ENCODE results near the gene MAP2.
A peak's percentile ranks its signal among the peaks of the same experiment; 100 is the strongest.

MAP2 gene

DNA sequence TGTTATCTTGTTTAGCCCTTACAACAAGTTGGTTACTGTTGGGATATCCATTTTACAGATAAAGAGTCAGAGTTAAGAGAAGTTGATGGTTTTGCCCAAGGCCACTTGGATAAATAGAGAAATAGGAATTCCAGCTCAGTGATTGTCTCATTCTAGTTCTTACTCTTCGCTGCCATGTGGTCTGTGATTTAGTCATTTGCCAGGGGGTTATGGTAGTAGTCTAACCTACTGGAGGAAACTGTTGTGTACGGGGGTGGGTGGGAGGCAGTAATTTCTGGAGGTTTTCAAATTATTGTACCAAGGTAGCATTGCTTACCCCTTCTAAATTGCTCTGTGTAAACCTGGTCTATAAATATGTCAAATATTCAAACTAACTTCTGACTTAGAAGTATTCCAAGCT, 110.4 kb downstream of the MAP2 start:
- FAIRE-seq = no peak

DNA sequence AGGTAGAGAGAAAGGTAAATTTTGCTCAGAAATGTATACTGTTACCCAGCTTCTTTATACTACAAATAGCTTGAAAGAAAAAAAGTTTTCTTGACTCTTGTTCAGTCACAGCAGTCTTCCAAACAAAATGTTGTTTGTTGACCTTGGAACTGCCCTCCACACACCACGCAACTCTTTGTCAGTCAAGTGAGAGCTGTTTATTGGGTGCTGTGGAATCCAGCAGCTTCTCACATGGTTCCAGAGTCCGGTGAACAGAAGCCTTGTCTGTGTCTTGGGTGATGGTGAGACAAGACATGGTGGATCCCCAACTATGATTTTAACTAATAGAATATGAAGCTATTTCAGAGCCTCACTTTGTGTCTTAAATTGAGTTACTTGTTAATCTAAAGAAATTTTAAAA, 112.5 kb downstream of the MAP2 start:
- no peak for FAIRE-seq

DNA sequence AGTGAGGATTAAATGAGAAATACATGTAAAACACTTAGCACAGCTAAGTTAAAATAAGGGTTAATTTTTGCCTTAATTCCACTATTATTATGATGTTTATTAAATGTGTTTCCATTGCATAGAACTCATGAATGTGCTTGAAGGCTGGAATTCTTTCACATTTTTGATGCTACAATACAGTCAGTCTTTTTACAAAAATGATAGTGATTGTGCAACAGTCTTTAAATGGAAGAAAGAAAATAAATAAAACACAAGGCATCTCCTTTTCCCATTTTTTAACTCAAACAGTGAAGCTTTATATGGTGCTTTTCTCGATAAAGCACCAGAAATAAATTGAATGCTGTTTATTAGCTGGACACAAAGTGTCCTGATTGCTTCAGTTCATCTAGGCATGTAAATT, 123.9 kb downstream of the MAP2 start:
- no peak for FAIRE-seq

DNA sequence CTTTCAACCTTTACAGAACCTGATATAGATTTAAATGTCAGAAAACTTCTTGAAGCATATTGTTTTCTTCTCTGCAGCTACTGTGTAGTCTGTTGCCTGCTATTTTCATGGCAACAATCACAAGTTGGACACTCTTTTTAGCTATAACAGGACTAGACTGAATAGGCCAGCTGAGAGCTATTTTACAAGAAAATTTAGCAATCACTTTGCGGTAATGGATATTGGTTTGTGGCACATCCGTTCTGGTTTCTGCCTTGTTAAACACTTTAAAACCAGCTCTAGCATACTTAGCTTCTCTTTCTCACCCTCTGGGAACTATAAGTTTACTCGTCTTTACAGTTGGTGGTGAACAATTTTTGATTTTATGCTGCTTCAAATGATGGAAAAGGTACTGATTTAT, 125.7 kb downstream of the MAP2 start:
- no peak for FAIRE-seq

DNA sequence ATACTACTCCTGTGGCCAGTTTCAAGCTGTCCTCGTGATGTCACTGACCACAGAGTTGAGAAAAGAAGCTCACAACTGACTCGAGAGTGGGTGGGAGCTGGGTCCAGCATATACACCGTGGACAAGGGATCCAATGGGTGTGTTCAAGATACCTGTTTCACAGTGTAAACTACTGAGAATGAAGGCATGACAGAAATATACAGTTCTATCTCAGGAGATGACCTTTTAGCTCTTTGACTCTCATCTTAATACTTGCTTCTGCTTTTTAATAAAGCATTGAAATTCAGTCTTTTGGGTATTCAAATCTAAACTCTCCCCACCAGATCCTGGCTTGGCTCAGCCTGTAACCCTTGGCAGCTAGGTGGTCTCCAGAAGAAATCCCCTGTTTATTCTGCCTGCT, 130.1 kb downstream of the MAP2 start:
- FAIRE-seq = no peak

DNA sequence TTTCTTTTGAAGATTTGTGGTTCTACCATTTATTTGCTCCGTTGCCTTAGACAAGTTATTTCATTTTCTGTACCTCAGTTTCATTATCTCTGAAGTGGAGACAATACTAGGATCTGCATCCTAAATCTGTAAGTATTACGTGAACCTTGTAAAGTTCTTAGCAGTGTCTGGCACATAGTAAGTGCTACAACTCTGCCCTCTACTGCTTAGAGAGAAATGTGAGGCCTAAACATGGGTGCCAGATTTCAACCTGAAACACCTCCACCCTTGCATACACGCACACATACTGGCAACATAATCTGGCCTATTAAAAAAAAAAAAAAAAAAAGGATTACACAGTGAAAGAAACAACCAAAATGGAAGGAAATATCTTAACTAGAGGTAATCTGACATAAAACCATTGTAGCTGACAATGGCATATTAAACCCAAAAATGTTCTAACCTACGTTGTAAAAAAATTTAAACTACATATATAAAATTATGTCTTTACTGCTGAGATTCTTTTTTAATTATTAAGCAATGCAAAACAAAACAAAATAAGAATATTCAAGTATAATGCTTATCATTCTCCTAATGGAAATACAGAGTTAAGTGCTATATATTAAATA, 132.6 kb downstream of the MAP2 start:
- FAIRE-seq = no peak

DNA sequence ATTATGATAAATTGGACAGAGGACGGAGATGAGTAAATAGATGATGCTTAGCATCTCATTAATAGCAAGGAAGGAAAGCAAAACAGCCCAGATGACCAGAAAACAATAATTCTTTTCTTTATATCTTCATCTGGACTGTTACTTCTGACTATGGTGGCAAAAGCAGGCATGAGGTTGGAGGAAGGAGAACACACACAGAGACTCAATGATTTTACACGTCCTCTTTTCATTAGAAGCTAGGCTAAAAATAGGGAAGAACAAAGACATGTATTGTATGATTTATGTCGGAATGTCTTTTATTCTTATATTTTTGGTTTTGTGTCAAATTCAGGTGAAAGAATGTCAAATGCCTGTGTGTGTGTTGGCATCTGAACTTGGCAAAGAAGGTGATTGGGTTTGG, 137.1 kb downstream of the MAP2 start:
- no peak for FAIRE-seq

DNA sequence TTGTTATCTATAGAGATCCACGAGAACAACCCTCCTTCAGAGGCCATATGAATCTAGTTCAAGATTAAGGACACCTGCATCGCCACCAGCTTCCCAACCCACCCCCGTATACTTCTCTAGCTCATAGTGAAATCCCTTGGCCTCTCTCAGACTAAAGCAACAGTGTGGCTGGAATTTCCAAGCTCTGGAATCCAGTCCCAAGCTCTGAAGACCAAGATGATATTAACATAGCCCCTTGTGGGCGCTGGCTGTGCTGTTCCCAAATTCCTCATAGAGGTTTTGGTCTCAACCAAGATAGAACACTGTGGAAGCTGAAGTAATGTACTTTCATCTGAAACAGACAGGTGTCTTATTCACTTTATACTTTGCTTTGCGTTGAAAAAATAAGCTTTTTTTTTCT, 139.6 kb downstream of the MAP2 start:
- FAIRE-seq = no peak

DNA sequence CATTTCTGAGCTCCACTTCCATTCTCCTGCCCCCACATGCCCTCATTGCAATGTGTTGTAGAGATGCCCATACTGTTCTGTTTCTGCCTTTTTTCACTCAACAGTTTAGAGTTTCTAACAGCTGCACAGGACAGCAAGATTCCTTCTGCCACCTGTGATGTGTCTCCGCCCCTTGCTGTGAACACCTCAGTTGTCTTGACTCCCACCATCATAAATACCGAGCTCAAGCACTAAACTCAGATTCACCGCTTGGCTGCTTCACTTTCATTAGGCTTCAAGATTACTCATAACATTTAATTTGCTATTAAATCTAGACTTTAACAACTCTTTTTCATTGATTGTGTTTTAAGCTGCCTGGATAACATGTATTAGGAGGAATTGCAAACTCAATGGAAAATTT, 141.0 kb downstream of the MAP2 start:
- FAIRE-seq = no peak

DNA sequence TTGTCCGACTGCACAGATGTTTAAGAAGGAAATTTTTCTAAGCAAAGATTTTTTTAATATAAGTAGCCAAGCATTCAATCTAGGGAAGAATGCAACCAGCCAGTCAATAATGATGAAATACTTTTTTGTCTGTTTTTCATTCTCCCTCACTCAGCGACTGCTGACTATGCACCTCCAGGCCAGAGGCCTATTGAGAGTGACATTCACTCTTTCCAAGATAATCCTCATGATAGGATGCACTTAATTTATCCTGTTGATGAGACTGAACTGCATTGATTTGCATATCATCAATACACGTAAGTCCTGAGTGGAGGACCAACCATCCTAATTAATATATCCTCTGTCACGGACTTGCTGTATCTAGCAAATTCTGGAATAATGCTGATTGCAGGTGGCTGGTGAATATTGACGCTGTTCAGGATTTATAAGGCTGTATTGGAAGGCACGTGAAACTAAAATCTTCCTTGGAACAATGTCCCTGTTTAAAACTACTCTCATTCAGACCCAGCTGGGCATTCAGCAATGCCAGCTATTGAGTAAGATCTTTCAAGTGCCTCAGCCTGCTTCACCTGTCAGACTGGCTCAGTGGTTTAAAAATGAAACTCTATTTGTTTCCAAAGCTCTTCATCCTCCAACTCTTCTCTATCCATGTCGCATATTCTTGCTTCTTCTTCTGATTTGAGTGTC, 142.2 kb downstream of the MAP2 start:
- FAIRE-seq = no peak

DNA sequence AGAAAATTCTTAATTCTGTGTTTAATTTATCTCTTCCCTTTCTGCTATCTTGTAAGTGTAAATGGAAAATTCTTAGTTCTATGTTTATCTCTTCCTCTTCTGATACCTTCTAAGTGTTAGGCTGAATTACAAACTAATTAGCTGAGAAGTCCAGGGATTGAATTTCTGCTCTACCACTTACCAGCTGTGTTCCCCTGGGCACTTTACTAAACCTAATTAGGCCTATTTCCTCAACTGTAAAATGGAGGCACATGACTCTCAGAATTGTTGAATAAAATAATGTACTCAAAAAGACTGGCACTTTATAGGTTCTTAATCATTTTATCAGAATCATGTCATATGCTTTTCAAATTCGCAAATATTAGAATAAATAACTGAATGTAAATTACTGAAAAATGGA, 146.3 kb downstream of the MAP2 start:
- FAIRE-seq = no peak

DNA sequence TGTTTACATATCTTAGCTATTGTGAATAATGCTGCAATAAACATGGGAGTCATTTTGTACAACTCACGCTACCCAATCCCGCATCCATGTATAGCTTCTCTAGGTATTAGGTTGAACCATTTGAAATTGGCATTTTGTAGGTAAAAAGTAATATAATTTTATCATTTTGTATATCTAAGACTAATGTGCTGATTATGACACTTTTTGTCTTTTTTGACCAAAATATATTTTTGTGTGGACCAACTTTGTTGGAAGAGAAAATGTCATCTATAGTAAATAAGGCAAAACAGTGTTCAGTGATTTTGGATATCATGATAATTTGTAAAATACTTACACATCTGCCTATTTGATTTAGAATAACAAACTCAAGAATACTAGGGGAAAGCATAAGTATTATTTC, 150.7 kb downstream of the MAP2 start:
- FAIRE-seq = no peak

DNA sequence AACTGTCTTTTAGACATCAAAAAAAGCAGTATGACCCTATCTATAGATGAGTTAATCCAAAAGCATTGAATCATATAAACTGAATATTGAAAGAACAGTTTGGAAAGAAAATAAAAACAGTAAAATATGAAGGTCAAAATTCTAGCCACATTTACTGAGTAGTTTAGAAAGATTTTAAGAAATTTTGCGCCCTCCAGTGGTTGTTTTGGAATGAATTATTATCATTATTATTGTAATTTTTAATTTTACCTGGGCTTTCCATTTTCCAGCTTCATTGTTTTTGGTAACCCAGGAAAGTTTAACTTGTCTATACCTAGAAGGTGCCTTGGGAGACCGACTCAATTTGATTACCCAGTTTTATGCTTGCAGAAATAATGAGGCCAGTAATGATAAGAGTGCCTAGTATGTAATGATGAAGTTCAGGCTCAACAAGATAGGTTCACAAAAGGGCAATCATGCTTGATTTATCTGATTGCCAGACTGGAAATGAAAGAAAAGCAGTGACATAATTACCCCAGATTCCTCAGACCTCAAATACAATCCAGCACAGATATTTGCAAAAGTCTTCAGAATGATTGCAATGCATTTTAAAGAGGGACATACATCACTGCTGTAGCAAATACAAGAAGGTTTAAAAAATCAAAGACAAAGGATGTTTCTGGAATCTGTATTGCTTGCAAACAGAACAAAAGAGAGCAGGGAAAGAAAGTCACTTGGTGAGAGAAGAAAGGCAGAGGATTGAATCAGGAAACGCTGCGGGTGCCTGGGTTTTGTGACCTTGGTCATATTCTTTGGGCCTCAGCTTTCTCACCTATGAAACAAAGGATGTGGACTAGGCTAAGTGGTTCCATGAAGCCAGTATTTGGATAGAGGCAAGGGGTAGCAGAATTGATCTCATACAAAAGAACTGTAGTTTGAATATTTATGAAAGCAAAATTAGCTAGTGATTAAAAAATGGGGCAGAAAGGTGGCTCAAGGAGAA, 153.8 kb downstream of the MAP2 start:
- FAIRE-seq = peak; percentile 26

DNA sequence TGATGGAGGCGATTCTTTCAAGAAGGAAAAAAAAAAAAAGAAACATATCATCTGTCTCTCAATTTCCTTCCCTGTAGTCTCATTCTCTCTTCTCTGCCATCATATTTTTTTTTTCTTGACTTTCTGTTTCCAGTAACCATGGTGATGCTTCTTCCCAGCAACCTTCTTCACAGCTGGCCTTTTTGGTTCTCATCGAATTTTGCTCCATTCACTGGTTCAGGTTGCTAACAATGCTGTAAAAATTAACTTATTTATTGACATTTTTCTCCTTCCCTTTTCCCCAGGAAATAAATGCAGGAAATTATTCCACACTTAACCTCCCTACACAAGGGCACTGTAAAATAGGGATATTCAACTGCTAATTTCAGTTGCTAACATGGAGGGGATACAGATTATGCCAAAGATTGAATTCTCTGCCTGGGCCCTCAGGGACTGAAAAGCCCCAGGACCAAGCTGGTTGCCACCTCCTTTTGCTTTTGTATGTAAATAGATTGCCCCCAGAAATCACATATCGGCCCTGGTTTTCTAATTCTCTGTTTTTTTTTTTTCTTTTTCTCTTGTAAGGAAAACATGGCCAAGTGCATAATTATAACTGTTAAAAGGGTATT, 154.7 kb downstream of the MAP2 start:
- no peak for FAIRE-seq

DNA sequence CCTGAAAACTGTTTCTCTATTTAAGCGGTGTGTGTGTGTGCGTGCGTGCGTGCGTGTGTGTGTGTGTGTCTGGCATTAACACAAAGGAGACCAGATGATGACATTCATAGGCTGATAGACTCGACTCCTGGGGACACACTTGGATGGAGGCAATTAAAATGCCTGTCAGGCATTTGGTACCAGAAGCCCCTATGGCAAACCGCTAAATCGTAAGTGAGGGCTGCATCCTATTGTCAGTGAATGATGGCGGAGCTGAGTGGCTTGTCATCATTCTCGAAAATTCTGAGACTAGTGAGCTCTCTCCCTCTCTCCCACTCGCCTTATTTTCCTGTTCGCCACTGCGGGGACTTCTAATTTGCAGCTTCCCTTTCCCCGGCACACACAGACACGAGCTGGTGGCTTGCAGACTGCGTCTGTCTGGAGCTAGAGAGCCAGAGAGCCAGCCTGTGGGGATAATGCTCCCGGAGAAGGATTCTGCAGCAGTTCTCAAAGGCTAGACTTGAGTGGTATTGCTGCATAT, 155.4 kb downstream of the MAP2 start:
- FAIRE-seq = no peak

DNA sequence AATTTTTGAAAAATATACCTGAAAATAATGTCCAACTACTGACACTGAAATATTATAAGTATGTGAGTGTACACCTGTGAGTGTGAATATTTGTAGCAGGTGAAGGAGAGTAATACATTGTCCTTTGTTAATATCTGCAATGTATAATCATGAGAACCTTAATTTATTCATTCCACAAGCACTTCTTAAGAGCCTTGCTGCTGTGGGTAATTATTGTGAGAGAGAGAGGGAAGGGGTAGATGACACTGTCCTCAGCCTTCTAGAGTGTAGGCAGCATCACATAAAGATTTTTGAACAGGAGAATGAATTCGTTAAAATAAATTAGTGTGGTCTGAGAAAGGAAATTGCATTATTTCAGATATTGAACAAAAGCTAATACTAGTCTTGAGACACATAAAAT, 157.2 kb downstream of the MAP2 start:
- FAIRE-seq = no peak

DNA sequence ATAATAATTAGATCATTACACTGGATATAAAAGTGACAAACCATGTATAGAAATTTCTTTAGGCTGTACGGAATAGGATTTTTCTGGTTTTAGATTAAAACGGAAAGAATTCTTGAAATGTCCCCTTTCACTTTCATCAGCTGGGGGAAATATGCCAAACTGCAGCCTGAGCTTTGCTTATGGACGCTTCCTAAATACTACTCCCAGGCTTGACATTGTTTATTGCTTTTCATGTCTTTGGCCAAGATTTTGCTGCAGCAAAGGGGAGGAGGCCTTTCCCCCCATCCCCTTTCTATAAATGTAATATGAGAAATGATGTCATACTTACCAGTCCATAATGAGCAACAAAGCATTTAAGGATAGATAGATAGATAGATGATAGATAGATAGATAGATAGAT, 158.4 kb downstream of the MAP2 start:
- no peak for FAIRE-seq

DNA sequence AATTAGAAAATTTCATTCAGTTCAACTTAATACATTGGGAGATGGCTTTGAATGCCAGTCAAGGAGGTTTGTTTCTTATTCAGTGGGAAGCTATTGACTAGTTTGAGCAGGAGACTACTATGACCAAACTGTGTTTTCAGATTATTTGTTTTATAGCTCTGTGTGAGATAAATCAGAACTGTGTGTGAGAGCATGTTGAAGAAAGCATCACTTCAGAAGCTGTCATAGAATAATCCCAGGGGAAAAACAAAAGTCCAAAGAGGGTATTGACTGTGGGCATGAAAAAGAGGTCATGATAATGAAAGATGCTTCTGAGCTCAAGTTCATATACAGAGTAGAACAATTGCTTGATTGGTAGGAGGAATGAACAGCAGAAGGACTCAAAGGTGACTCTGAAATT, 160.6 kb downstream of the MAP2 start:
- no peak for FAIRE-seq

DNA sequence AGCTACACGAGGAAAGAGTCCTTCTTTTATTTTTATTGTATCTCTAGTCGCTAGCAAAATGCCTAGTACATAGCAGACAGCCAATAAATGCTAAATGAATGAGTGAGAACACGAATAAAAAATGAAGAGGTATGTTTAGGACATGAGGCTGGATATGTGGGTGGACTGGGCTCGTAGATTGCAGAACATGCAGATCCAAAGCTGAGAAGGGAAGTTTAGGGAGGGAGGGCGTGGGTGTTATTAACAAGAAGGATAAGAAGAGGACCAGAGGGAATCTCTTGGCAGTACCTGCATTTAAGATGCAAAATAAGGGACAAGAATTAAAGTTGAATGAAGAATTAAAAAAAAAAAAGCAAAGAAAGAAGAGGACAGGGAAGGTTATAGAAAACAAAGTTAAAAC, 161.1 kb downstream of the MAP2 start:
- no peak for FAIRE-seq

DNA sequence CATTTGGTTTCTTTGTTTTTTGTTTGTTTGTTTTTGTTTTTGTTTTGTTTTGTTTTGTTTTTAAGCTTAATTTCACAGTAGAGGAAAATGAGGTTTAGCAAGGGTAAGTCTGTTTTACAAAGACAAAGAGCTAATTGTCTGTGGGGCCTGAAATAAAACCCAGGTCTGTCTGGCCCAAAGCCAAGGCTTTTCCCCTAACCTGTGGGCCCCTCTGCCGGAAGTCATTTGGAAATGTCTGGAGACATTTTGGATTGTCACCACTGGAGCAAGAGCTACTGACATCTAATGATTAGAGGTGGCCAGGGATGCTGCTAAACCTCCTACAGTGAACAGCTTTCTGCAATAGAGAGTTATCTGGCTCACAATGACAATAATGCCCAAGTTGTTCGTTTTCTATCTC, 167.2 kb downstream of the MAP2 start:
- no peak for FAIRE-seq

DNA sequence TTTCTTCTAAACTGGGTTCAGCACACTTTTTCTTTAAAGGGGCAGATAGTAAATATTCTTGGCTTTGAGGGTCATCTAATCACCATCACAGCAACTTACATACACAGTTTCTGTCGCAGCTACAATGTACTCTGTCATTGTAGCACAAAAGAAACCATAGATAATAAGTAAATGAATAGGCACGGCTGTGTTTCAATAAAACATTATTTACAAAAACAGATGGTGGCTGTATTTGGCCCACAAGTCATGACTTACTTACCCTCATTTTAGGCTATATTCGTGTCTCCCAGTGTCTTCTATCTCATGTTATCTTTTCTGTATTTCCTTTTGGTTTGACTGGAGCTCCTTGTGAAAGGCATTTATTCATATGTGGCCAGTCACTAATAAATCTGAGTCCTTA, 168.3 kb downstream of the MAP2 start:
- no peak for FAIRE-seq

DNA sequence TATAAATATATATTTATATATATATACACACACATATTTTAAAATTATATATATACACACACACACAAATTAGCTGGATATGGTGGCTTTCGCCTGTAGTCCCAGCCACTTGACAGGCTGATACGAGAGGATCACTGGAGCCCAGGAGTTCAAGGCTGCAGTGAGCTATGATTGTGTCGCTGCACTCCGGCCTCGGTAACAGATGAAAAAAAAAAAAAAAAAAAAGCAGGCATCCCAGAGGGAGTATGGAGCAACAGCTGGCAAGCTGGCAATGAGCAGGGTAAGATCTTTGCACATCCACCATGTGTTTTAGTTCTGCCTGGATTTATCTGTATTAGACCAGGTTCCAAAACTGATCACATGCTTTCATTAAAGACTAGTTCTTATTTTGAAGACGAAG, 170.1 kb downstream of the MAP2 start:
- no peak for FAIRE-seq

DNA sequence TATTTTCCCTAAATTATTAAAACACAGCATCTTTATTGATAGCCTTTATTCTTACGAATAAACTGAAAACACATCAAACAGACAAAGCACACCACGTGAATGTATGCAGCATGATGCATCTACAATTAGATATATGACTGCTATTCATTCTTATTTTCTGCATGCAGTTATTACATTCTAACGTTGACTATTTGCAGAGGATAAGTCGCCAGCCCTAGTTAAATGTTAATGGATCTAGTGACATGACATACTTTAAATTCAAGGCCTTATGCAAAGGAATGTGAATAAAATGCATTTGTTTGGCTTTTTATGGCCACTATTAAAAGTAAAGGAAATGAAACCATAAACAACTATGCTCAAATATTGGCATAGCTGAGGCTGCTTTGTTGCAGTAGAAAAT, 172.4 kb downstream of the MAP2 start:
- no peak for FAIRE-seq

Data from TTC549 (cell line).